IMR-90 (cell line): ENCODE results near the gene DGKQ. TPM values are rescaled to one million over a fixed set of nuclear protein-coding genes. Genes with fewer than 3 reads are reported as not detected.
A peak's percentile ranks its signal among the peaks of the same experiment; 100 is the strongest.

Experiments used
- ATAC-seq: fragments of 200-7000 bp; cut with Tn5 transposase; 2 replicates; pipeline ENCODE4 v1.9.1; 2020; ENCODE audit warnings: low read depth, mild to moderate bottlenecking, moderate library complexity
- BruUV-seq: library from RNA; stranded (reverse); fragments of 400-500 nt; replicated peaks from 2 replicates; lab custom pipeline; 2021; lab: Mats Ljungman, UMichigan
- CTCF ChIA-PET: fragments of 300-600 bp; formaldehyde crosslinking; extraction: SDS; loops from one replicate; lab custom pipeline; 2021; ENCODE audit warnings: antibody characterized with exemption; lab: Yijun Ruan, JAX
- POLR2A ChIA-PET: fragments of 300-600 bp; sonication (Branson Sonifier 250); formaldehyde crosslinking; loops from one replicate; lab custom pipeline; 2022; ENCODE audit warnings: antibody characterized with exemption; ENCODE audit not compliant: unreplicated experiment; lab: Charles Lee
- DNase-seq: peaks from one replicate; pipeline ENCODE4 v3.0.0; 2013
- H2AFZ ChIP-seq: replicated peaks from 2 replicates; pipeline ENCODE3; 2013; ENCODE audit warnings: low read length, mild to moderate bottlenecking; ENCODE audit not compliant: poor library complexity
- H2AK5ac ChIP-seq: 2 replicates; pipeline ENCODE4 v1.6.1; 2013; ENCODE audit warnings: low read depth, low read length, inconsistent platforms
- H2AK9ac ChIP-seq: replicated peaks from 2 replicates; pipeline ENCODE3; 2013; ENCODE audit warnings: mild to moderate bottlenecking, low read depth, low read length, moderate library complexity; ENCODE audit not compliant: poor library complexity
- H2BK120ac ChIP-seq: 2 replicates; pipeline ENCODE4 v1.6.1; 2013; ENCODE audit warnings: low read depth, low read length, inconsistent platforms
- H2BK15ac ChIP-seq: 3 replicates; pipeline ENCODE4 v1.6.1; 2013; ENCODE audit warnings: low read depth, low read length, inconsistent platforms
- H2BK20ac ChIP-seq: 2 replicates; pipeline ENCODE4 v1.6.1; 2013; ENCODE audit warnings: low read depth, mild to moderate bottlenecking, inconsistent platforms, low read length, moderate library complexity
- H2BK5ac ChIP-seq: 2 replicates; pipeline ENCODE4 v1.6.1; 2013; ENCODE audit warnings: mild to moderate bottlenecking, low read depth, low read length, inconsistent platforms; ENCODE audit not compliant: poor library complexity, severe bottlenecking
- H3K14ac ChIP-seq: replicated peaks from 2 replicates; pipeline ENCODE4 v1.6.1; 2013; ENCODE audit warnings: low read depth, low read length, inconsistent platforms
- H3K18ac ChIP-seq: 2 replicates; pipeline ENCODE4 v1.6.1; 2013; ENCODE audit warnings: low read depth, low read length, control low read depth
- H3K23ac ChIP-seq: 2 replicates; pipeline ENCODE4 v1.6.1; 2013; ENCODE audit warnings: low read depth, low read length, inconsistent platforms
- H3K27ac ChIP-seq: 2 replicates; pipeline ENCODE4 v1.5.1; 2013; ENCODE audit warnings: mild to moderate bottlenecking, control low read depth, low read length; ENCODE audit not compliant: insufficient read depth
- H3K27me3 ChIP-seq: 2 replicates; pipeline ENCODE4 v1.6.1; 2013; ENCODE audit warnings: low read length; ENCODE audit not compliant: control insufficient read depth, insufficient read depth
- H3K36me3 ChIP-seq: 2 replicates; pipeline ENCODE4 v1.6.1; 2013; ENCODE audit warnings: low read length, mixed read lengths; ENCODE audit not compliant: control insufficient read depth, insufficient read depth
- H3K4ac ChIP-seq: 2 replicates; pipeline ENCODE4 v1.6.1; 2013; ENCODE audit warnings: low read depth, low read length, inconsistent platforms
- H3K4me1 ChIP-seq: 2 replicates; pipeline ENCODE4 v1.6.1; 2013; ENCODE audit warnings: low read length, mixed read lengths; ENCODE audit not compliant: control insufficient read depth, insufficient read depth
- H3K4me2 ChIP-seq: 2 replicates; pipeline ENCODE4 v1.6.1; 2013; ENCODE audit warnings: low read depth, mild to moderate bottlenecking, control low read depth, low read length, moderate library complexity
- H3K4me3 ChIP-seq: 2 replicates; pipeline ENCODE4 v1.5.1; 2013; ENCODE audit warnings: low read depth, mild to moderate bottlenecking, control low read depth, low read length, moderate library complexity; ENCODE audit not compliant: insufficient read depth
- H3K56ac ChIP-seq: 2 replicates; pipeline ENCODE4 v1.6.1; 2013; ENCODE audit warnings: low read length, inconsistent platforms; ENCODE audit not compliant: insufficient read depth; ENCODE audit errors: extremely low read depth
- H3K79me1 ChIP-seq, 2 experiments: 2 replicates each; pipeline ENCODE4 v1.6.1; 2013; ENCODE audit warnings: low read length in 2 of 2, inconsistent platforms in 1 of 2, low read depth in 1 of 2
- H3K9ac ChIP-seq: 2 replicates; pipeline ENCODE4 v1.6.1; 2013; ENCODE audit warnings: low read depth, low read length, control low read depth
- H3K9me1 ChIP-seq: 2 replicates; pipeline ENCODE4 v1.6.1; 2013; ENCODE audit warnings: low read length, inconsistent platforms; ENCODE audit not compliant: insufficient read depth
- H3K9me3 ChIP-seq: 2 replicates; pipeline ENCODE4 v1.6.1; 2013; ENCODE audit warnings: low read length; ENCODE audit not compliant: control insufficient read depth, insufficient read depth
- H4K20me1 ChIP-seq: 2 replicates; pipeline ENCODE4 v1.6.1; 2013; ENCODE audit warnings: low read length, inconsistent platforms; ENCODE audit not compliant: insufficient read depth
- H4K5ac ChIP-seq: 2 replicates; pipeline ENCODE4 v1.6.1; 2013; ENCODE audit warnings: mild to moderate bottlenecking, low read depth, low read length, control low read depth
- H4K8ac ChIP-seq, 2 experiments: 2 replicates each; pipeline ENCODE4 v1.6.1; 2013; ENCODE audit warnings: low read depth in 2 of 2, low read length in 2 of 2, control low read depth in 1 of 2, inconsistent platforms in 1 of 2
- H4K91ac ChIP-seq: 2 replicates; pipeline ENCODE4 v1.6.1; 2013; ENCODE audit warnings: low read depth, low read length, inconsistent platforms; ENCODE audit not compliant: insufficient read depth
- BHLHE40 ChIP-seq: fragments of 150-350 bp; IDR thresholded peaks from 2 replicates; pipeline ENCODE4 v1.6.1; 2016; ENCODE audit warnings: mild to moderate bottlenecking, low read depth, low read length
- CHD1 ChIP-seq: IDR thresholded peaks from 2 replicates; pipeline ENCODE4 v1.6.1; 2012; ENCODE audit warnings: low read depth, low read length, improper control_type of control experiment
- CTCF ChIP-seq: conservative IDR thresholded peaks from 2 replicates; pipeline ENCODE4 v1.5.1; 2012; ENCODE audit warnings: mild to moderate bottlenecking, low read depth, low read length, improper control_type of control experiment
- ELK1 ChIP-seq: fragments of 150-350 bp; IDR thresholded peaks from 2 replicates; pipeline ENCODE4 v1.6.1; 2016; ENCODE audit warnings: low read depth, mild to moderate bottlenecking, low read length, moderate library complexity, borderline replicate concordance
- MAFK ChIP-seq: IDR thresholded peaks from 2 replicates; pipeline ENCODE4 v1.6.1; 2012; ENCODE audit warnings: low read depth, low read length, improper control_type of control experiment
- MAZ ChIP-seq: IDR thresholded peaks from 2 replicates; pipeline ENCODE4 v1.6.1; 2012; ENCODE audit warnings: low read depth, mild to moderate bottlenecking, low read length, improper control_type of control experiment, moderate library complexity, borderline replicate concordance
- NFE2L2 ChIP-seq: fragments of 150-350 bp; IDR thresholded peaks from 2 replicates; pipeline ENCODE4 v1.6.1; 2016; ENCODE audit warnings: low read depth, mild to moderate bottlenecking, low read length
- POLR2A ChIP-seq: IDR thresholded peaks from 2 replicates; pipeline ENCODE4 v1.6.1; 2012; ENCODE audit warnings: mild to moderate bottlenecking, low read depth, low read length
- RAD21 ChIP-seq: IDR thresholded peaks from 2 replicates; pipeline ENCODE4 v1.6.1; 2012; ENCODE audit warnings: low read length, improper control_type of control experiment
- RFX5 ChIP-seq: IDR thresholded peaks from 2 replicates; pipeline ENCODE4 v1.8.0; 2012; ENCODE audit warnings: low read depth, mild to moderate bottlenecking, low read length, moderate library complexity
- USF2 ChIP-seq: fragments of 150-350 bp; IDR thresholded peaks from 2 replicates; pipeline ENCODE4 v1.6.1; 2017; ENCODE audit warnings: mild to moderate bottlenecking, antibody characterized with exemption, low read length, low read depth
- WGBS, 2 experiments: methylation state at CpG; one replicate each; pipeline versions ENCODE4 v1.1.5 to v1.1.7; 2013; ENCODE audit warnings: missing lambda C conversion rate in 2 of 2; ENCODE audit not compliant: insufficient read length in 1 of 2; ENCODE audit errors: extremely low coverage in 2 of 2; 5-methylcytosine and 5-hydroxymethylcytosine counted together
- dilution Hi-C: fragments of 300-500 bp; cut with HindIII; formaldehyde crosslinking; loops from one replicate; pipeline ENCODE4 v1.14.3; 2018; ENCODE audit warnings: low sequenced_read_pairs; ENCODE audit not compliant: unreplicated experiment
- in situ Hi-C: fragments of 300-500 bp; cut with MboI; formaldehyde crosslinking; loops from 3 replicates; pipeline ENCODE4 v1.14.3; 2019; ENCODE audit warnings: low sequenced_read_pairs, inconsistent platforms, mixed read lengths
- intact Hi-C: fragments of 100-400 bp; cut with micrococcal nuclease; formaldehyde crosslinking; loops from 2 replicates; pipeline ENCODE4 v1.10.0; 2022
- polyA plus RNA-seq, 3 experiments: library from polyadenylated mRNA; depleted of rRNA; stranded (reverse); fragments of >200 nt; gene quantifications; 2 replicates each; pipeline ENCODE4 v1.2.3, GENCODE V29; 2012; ENCODE audit warnings: low replicate concordance in 1 of 3
- total RNA-seq: library from RNA; depleted of rRNA; stranded (reverse); fragments of >200 nt; gene quantifications from 2 replicates; pipeline ENCODE4 v1.2.3, GENCODE V29; 2012

Gene DGKQ
- total and polyA plus RNA-seq, 2 of the 4 experiments (the other 2 are of a cell fraction) = 4.3 to 15.6 TPM

GRCh38 chr4:930827-931193 is 42.6 kb downstream of the DGKQ start:
- Histone ChIP-seq H3K56ac (no peak overlapping the region), H3K27me3 (no peaks in the 10 kb centered on the region), H2AK9ac (peak overlapping the region; percentile 4), H2BK20ac (no peak overlapping the region), H3K9me3 (no peaks in the 10 kb centered on the region), H3K23ac (peak overlapping the region; percentile 75; the same call in 1 of the 2 replicates), H4K91ac (no peak overlapping the region), H2BK15ac (no peak overlapping the region), H3K79me1 (peaks cover 9 to 58% of the 10 kb centered on the region in 2 experiments), H4K20me1 (peaks cover 51% of the 10 kb centered on the region), H4K8ac (0 out of 4 replicates have a peak overlapping the region, but pooled peaks of 1 of the 2 experiments have one; percentile 2), H3K4me2 (peak overlapping the region; percentile 73), H2AK5ac (no peak overlapping the region), H3K36me3 (0 out of 2 replicates have a peak, but pooled peaks cover 2% of the 10 kb centered on the region), H3K9ac (peak overlapping the region; percentile 89), H3K4ac (peak overlapping the region; percentile 40; the same call in 1 of the 2 replicates), H3K27ac (peak overlapping the region; percentile 85; the same call in 1 of the 2 replicates), H3K9me1 (peaks cover 22% of the 10 kb centered on the region), H2AFZ (no peak overlapping the region), H2BK120ac (no peak overlapping the region), H2BK5ac (peak overlapping the region; percentile 10), H3K4me3 (peak overlapping the region; percentile 78), H4K5ac (no peak overlapping the region), H3K4me1 (peaks cover 11% of the 10 kb centered on the region), H3K18ac (no peak overlapping the region), H3K14ac (peak overlapping the region; percentile 30; the same call in 1 of the 2 replicates)
- 50% methylated on average over 2 of the region's 7 CpGs; no CpG with 5 or more reads in 1 of the 2 experiments for WGBS, 2 experiments
- no peak for TF ChIP-seq ELK1
- TF ChIP-seq CHD1 = no peak
- no peak for TF ChIP-seq USF2
- TF ChIP-seq MAFK = no peak
- TF ChIP-seq MAZ = no peak
- no peak for TF ChIP-seq CTCF
- no peak for TF ChIP-seq BHLHE40
- no peak for TF ChIP-seq RFX5
- no peak for TF ChIP-seq POLR2A
- no peak for TF ChIP-seq NFE2L2
- TF ChIP-seq RAD21 = no peak
- ChIA-PET POLR2A (no interaction called here), CTCF (no interaction called here)
- dilution Hi-C loops (no loop called here), in situ Hi-C loops (no loop called here), intact Hi-C loops (loop anchor here (10.0 kb wide), 1 partner anchor 146 kb away; no protein-coding TSS in a partner anchor)
- BruUV-seq = no TSS peak
- ATAC-seq = no peak
- no peak for DNase-seq
